Omental fat pad (tissue), 4 donors: ENCODE results near the gene GLIS2. TPM values are rescaled to one million over a fixed set of nuclear protein-coding genes. Genes with fewer than 3 reads are reported as not detected.

Experiments used
- ATAC-seq: fragments of 150-250 bp; one replicate; pipeline ENCODE4 v1.9.1; 2016; ENCODE audit warnings: mild to moderate bottlenecking, moderate library complexity; ENCODE audit not compliant: low FRiP score
- DNase-seq: peaks from one replicate; pipeline ENCODE4 v3.0.0-alpha.2; 2019; ENCODE audit warnings: low spot score
- CTCF ChIP-seq, 3 donors: fragments of 450-650 bp; IDR thresholded peaks; one replicate each; pipeline ENCODE4 v1.5.1; 2016 to 2017; ENCODE audit warnings: antibody characterized with exemption in 3 of 3, mild to moderate bottlenecking in 3 of 3, moderate library complexity in 2 of 3
- total RNA-seq, 4 donors: library from RNA; depleted of rRNA; stranded (reverse); fragments of >200 nt; gene quantifications; one replicate each; pipeline ENCODE4 v1.1.0, GENCODE V29; 2016

GLIS2 gene
- total RNA-seq, 4 donors from 2014 or later = 1.9 to 4.9 (median 3.0) TPM

- TF ChIP-seq CTCF (IDR thresholded peaks at IDR 0.05) = no peak
- ATAC-seq (no peak), DNase-seq (no peak)
Observed at GRCh38 chr16:4314532-4315185, 1.2 kb upstream of the GLIS2 start.

- DNase-seq (no peak), ATAC-seq (no peak)
- no peak for TF ChIP-seq CTCF (IDR thresholded peaks at IDR 0.05)
Observed at GRCh38 chr16:4316108-4316863, 419 bp downstream of the GLIS2 start.

- peak; percentile 12 for ATAC-seq
- no peak for TF ChIP-seq CTCF (IDR thresholded peaks at IDR 0.05)
- no peak for DNase-seq
Observed at GRCh38 chr16:4316864-4317531, 1.1 kb downstream of the GLIS2 start.

GRCh38 chr16:4317532-4318450 is 1.9 kb downstream of the GLIS2 start:
- ATAC-seq = peak; percentile 12
- no peak for TF ChIP-seq CTCF (IDR thresholded peaks at IDR 0.05)

GRCh38 chr16:4318451-4318910 is 2.6 kb downstream of the GLIS2 start:
- no peak for TF ChIP-seq CTCF (IDR thresholded peaks at IDR 0.05)
- ATAC-seq (no peak), DNase-seq (no peak)

More at GRCh38 chr16:4317532-4318450, 1.9 kb downstream of the GLIS2 start:
- no peak for DNase-seq

- TF ChIP-seq CTCF (IDR thresholded peaks at IDR 0.05) = no peak
- ATAC-seq = no peak
- DNase-seq = no peak
Observed at GRCh38 chr16:4318967-4319366, 3.1 kb downstream of the GLIS2 start.
